ENCODE measurements around the gene PRR20C. TPM values are rescaled to one million over a fixed set of nuclear protein-coding genes. Genes with fewer than 3 reads are reported as not detected.

Gene PRR20C
- not detected in 2 replicates for total RNA-seq

DNA sequence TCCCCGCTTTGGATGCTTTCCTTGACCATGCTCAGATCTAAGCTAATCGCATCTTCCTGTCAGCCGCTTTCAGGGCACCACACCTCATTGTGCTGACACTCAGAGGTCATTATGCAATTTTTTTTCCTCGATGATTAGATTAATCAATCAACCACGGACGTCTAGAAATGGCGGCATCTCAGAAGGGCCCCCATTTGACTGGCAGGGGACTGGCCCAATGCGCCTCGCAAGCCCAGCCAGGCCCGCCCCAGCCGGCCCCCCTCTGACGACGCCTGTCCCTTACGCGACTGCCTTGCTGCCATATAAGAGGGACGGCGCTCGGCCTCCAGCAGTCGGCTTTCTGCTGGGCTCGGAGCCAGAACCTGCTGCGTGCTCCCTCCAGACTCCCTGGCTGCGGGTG is at the start of gene PRR20C:
Gene PRR20C (plus strand): TSS at position 301 of the 400 bp plus-strand sequence. CDS start 387 bp downstream, outside the sequence.

GRCh38 chr13:57140235-57140968 is 13.5 kb upstream of the PRR20C start, which contains the start of gene PRR20A:
PRR20A (plus strand) TSS chr13:57140918; CDS start chr13:57141305, 387 bp downstream.

DNA sequence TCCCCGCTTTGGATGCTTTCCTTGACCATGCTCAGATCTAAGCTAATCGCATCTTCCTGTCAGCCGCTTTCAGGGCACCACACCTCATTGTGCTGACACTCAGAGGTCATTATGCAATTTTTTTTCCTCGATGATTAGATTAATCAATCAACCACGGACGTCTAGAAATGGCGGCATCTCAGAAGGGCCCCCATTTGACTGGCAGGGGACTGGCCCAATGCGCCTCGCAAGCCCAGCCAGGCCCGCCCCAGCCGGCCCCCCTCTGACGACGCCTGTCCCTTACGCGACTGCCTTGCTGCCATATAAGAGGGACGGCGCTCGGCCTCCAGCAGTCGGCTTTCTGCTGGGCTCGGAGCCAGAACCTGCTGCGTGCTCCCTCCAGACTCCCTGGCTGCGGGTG is 6.7 kb upstream of the PRR20C start, which contains the start of gene PRR20B:
Gene PRR20B (plus strand): TSS at position 301 of the 400 bp plus-strand sequence. CDS start 387 bp downstream, outside the sequence.

DNA sequence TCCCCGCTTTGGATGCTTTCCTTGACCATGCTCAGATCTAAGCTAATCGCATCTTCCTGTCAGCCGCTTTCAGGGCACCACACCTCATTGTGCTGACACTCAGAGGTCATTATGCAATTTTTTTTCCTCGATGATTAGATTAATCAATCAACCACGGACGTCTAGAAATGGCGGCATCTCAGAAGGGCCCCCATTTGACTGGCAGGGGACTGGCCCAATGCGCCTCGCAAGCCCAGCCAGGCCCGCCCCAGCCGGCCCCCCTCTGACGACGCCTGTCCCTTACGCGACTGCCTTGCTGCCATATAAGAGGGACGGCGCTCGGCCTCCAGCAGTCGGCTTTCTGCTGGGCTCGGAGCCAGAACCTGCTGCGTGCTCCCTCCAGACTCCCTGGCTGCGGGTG is 6.5 kb downstream of the PRR20C start, which contains the start of gene PRR20D:
Gene PRR20D (plus strand): TSS at position 301 of the 400 bp plus-strand sequence. CDS start 387 bp downstream, outside the sequence.

GRCh38 chr13:57166897-57167296 is 13.0 kb downstream of the PRR20C start, which contains the start of gene PRR20E:
PRR20E (plus strand) TSS chr13:57167197; CDS start chr13:57167584, 387 bp downstream.

Other genes with a start within 250 kb of the PRR20C start
- not detected in 2 replicates for gene PRR20A, start 13.1 kb upstream of the PRR20C start, total RNA-seq
- not detected in 2 replicates for gene PRR20B, start 6.6 kb upstream of the PRR20C start, total RNA-seq
- not detected in 2 replicates for gene PRR20D, start 6.6 kb downstream of the PRR20C start, total RNA-seq
- not detected in 2 replicates for gene PRR20E, start 13.1 kb downstream of the PRR20C start, total RNA-seq

Data from cardiac ventricle fibroblast (primary cell).